H1 (cell line): ENCODE measurements around the gene FANK1. TPM values are rescaled to one million over a fixed set of nuclear protein-coding genes. Genes with fewer than 3 reads are reported as not detected.

Source experiments
- CTCF ChIA-PET: fragments of 300-600 bp; sonication (Branson Sonifier 250); formaldehyde crosslinking; loops from one replicate; lab custom pipeline; 2021; ENCODE audit not compliant: partially characterized antibody; lab: Charles Lee
- POLR2A ChIA-PET: fragments of 300-600 bp; sonication (Branson Sonifier 250); formaldehyde crosslinking; loops from one replicate; lab custom pipeline; 2021; ENCODE audit warnings: inconsistent platforms; ENCODE audit not compliant: partially characterized antibody; lab: Charles Lee
- DNase-seq, 2 experiments: peaks; one replicate each; pipeline versions ENCODE4 v3.0.0 to v3.0.0-alpha.2; 2010 to 2022; ENCODE audit warnings: low spot score in 2 of 2, low read depth in 1 of 2, mixed read lengths in 1 of 2
- FAIRE-seq: peaks from 2 replicates; lab custom pipeline; 2011; peaks lifted over from hg19 to GRCh38; lab: Jason Lieb, UNC
- H2AFZ ChIP-seq: 2 replicates; pipeline ENCODE4 v1.8.1; 2012; ENCODE audit warnings: low read length, inconsistent platforms
- H2AK5ac ChIP-seq: 2 replicates; pipeline ENCODE4 v1.6.1; 2013; ENCODE audit warnings: low read depth, low read length
- H2BK120ac ChIP-seq: replicated peaks from 2 replicates; pipeline ENCODE3; 2013; ENCODE audit warnings: low read depth, low read length, inconsistent platforms
- H2BK12ac ChIP-seq: 2 replicates; pipeline ENCODE4 v1.6.1; 2013; ENCODE audit warnings: low read depth, low read length
- H2BK15ac ChIP-seq: 2 replicates; pipeline ENCODE4 v1.6.1; 2013; ENCODE audit warnings: low read length
- H2BK20ac ChIP-seq: 2 replicates; pipeline ENCODE4 v1.6.1; 2013; ENCODE audit warnings: low read length
- H2BK5ac ChIP-seq: 2 replicates; pipeline ENCODE4 v1.6.1; 2013; ENCODE audit warnings: low read depth, low read length
- H3K14ac ChIP-seq: 2 replicates; pipeline ENCODE4 v1.6.1; 2013; ENCODE audit warnings: inconsistent platforms; ENCODE audit not compliant: insufficient read length
- H3K18ac ChIP-seq: 2 replicates; pipeline ENCODE4 v1.6.1; 2013; ENCODE audit warnings: low read length; ENCODE audit errors: extremely low read depth
- H3K23ac ChIP-seq: 2 replicates; pipeline ENCODE4 v1.6.1; 2013; ENCODE audit warnings: inconsistent platforms; ENCODE audit not compliant: insufficient read length
- H3K23me2 ChIP-seq: 2 replicates; pipeline ENCODE4 v1.6.1; 2013; ENCODE audit warnings: low read depth, low read length
- H3K27ac ChIP-seq: 2 replicates; pipeline ENCODE4 v1.6.1; 2011; ENCODE audit warnings: low read depth, low read length, inconsistent platforms
- H3K27me3 ChIP-seq, 4 experiments: replicated peaks in 1 of 4; 1 replicate in 1 of 4; 2 replicates in 3 of 4; pipeline versions ENCODE4 v1.6.1 to v1.8.1; 2011 to 2013; ENCODE audit warnings: low read length in 3 of 4, mild to moderate bottlenecking in 3 of 4, inconsistent platforms in 2 of 4, mixed read lengths in 2 of 4, moderate library complexity in 1 of 4; ENCODE audit not compliant: control insufficient read depth in 3 of 4, insufficient read depth in 3 of 4; ENCODE audit errors: extremely low read depth in 1 of 4
- H3K36me3 ChIP-seq, 4 experiments: 2 replicates each; pipeline versions ENCODE4 v1.6.1 to v1.8.1; 2011 to 2013; ENCODE audit warnings: mild to moderate bottlenecking in 4 of 4, low read length in 3 of 4, moderate library complexity in 2 of 4, control low read depth in 1 of 4, inconsistent platforms in 1 of 4; ENCODE audit not compliant: insufficient read depth in 4 of 4, control insufficient read depth in 2 of 4
- H3K4ac ChIP-seq: replicated peaks from 2 replicates; pipeline ENCODE3; 2013; ENCODE audit warnings: low read length, low read depth, mixed read lengths, inconsistent platforms; ENCODE audit not compliant: insufficient read length
- H3K4me1 ChIP-seq, 4 experiments: replicated peaks in 1 of 4; 1 replicate in 1 of 4; 2 replicates in 3 of 4; pipeline versions ENCODE4 v1.6.1 to v1.8.1; 2011 to 2013; ENCODE audit warnings: low read length in 3 of 4, inconsistent platforms in 2 of 4, mixed read lengths in 1 of 4; ENCODE audit not compliant: insufficient read depth in 4 of 4, control insufficient read depth in 3 of 4
- H3K4me2 ChIP-seq, 2 experiments: 2 replicates each; pipeline versions ENCODE4 v1.6.1 to v1.8.1; 2011 to 2013; ENCODE audit warnings: low read depth in 2 of 2, low read length in 2 of 2, control low read depth in 1 of 2, inconsistent platforms in 1 of 2, mild to moderate bottlenecking in 1 of 2; ENCODE audit not compliant: insufficient read depth in 1 of 2
- H3K4me3 ChIP-seq, 4 experiments: fragments of 200-600, 300-600 bp in 1 of 4; sonication (generic), shearing (Covaris generic), sonication (Bioruptor Twin) in 1 of 4; 2 replicates each; pipeline versions ENCODE4 v1.5.1 to v1.8.1; 2011 to 2016; ENCODE audit warnings: low read length in 4 of 4, low read depth in 3 of 4, control low read depth in 2 of 4, inconsistent platforms in 2 of 4, mild to moderate bottlenecking in 2 of 4, mixed read lengths in 1 of 4, moderate library complexity in 1 of 4; ENCODE audit not compliant: insufficient read depth in 2 of 4; ENCODE audit errors: extremely low read depth in 1 of 4
- H3K56ac ChIP-seq: replicated peaks from 2 replicates; pipeline ENCODE3; 2013; ENCODE audit warnings: low read depth, mild to moderate bottlenecking, mixed read lengths, low read length, inconsistent platforms; ENCODE audit not compliant: insufficient read length
- H3K79me1 ChIP-seq: 2 replicates; pipeline ENCODE4 v1.6.1; 2013; ENCODE audit warnings: low read depth, low read length, control low read depth
- H3K79me2 ChIP-seq, 2 experiments: 2 replicates each; pipeline versions ENCODE4 v1.6.1 to v1.8.1; 2012 to 2013; ENCODE audit warnings: low read length in 2 of 2, mild to moderate bottlenecking in 2 of 2, inconsistent platforms in 1 of 2; ENCODE audit not compliant: insufficient read depth in 2 of 2, control insufficient read depth in 1 of 2
- H3K9ac ChIP-seq, 4 experiments: replicated peaks in 1 of 4; 1 replicate in 1 of 4; 2 replicates in 3 of 4; pipeline versions ENCODE4 v1.6.1 to v1.8.1; 2011 to 2013; ENCODE audit warnings: low read depth in 3 of 4, low read length in 3 of 4, control low read depth in 2 of 4, mild to moderate bottlenecking in 2 of 4, moderate library complexity in 2 of 4, inconsistent platforms in 1 of 4; ENCODE audit errors: extremely low read depth in 1 of 4
- H3K9me3 ChIP-seq, 2 experiments: 2 replicates each; pipeline versions ENCODE4 v1.6.1 to v1.8.1; 2012 to 2013; ENCODE audit warnings: mild to moderate bottlenecking in 2 of 2, moderate library complexity in 2 of 2, control low read depth in 1 of 2, inconsistent platforms in 1 of 2, low read depth in 1 of 2, low read length in 1 of 2, mixed read lengths in 1 of 2; ENCODE audit not compliant: insufficient read depth in 2 of 2
- H4K20me1 ChIP-seq, 2 experiments: replicated peaks in 1 of 2; 2 replicates each; pipeline versions ENCODE3 to v1.8.1; 2011 to 2013; ENCODE audit warnings: inconsistent platforms in 2 of 2, low read length in 2 of 2, mild to moderate bottlenecking in 1 of 2; ENCODE audit not compliant: insufficient read depth in 2 of 2, control insufficient read depth in 1 of 2
- H4K5ac ChIP-seq: 2 replicates; pipeline ENCODE4 v1.6.1; 2013; ENCODE audit warnings: low read length, low read depth, mixed read lengths, inconsistent platforms; ENCODE audit not compliant: insufficient read length
- H4K8ac ChIP-seq: 2 replicates; pipeline ENCODE4 v1.8.0; 2013; ENCODE audit warnings: mild to moderate bottlenecking, moderate library complexity, low read length, inconsistent platforms; ENCODE audit not compliant: insufficient read depth; ENCODE audit errors: extremely low read depth
- H4K91ac ChIP-seq: replicated peaks from 2 replicates; pipeline ENCODE3; 2013; ENCODE audit warnings: low read length, mixed read lengths, inconsistent platforms; ENCODE audit not compliant: insufficient read length
- WGBS, 2 experiments: shearing (Covaris generic) in 1 of 2; methylation state at CpG; one replicate each; pipeline versions ENCODE4 v1.1.6 to v1.1.7; 2013 to 2015; ENCODE audit warnings: low lambda C conversion rate in 2 of 2, mixed read lengths in 2 of 2, inconsistent platforms in 1 of 2, low coverage in 1 of 2, missing lambda C conversion rate in 1 of 2; ENCODE audit not compliant: insufficient replicate concordance in 2 of 2, insufficient coverage in 1 of 2, insufficient read length in 1 of 2; ENCODE audit errors: extremely low coverage in 1 of 2, missing lambda C conversion rate in 1 of 2; 5-methylcytosine and 5-hydroxymethylcytosine counted together
- polyA plus RNA-seq, 7 experiments: library from polyadenylated mRNA; depleted of rRNA in 3 of 7; stranded (reverse) in 5 of 7; unstranded in 2 of 7; fragments of >200 nt in 5 of 7; fragments of 200-250 nt in 2 of 7; gene quantifications; 1 replicate in 5 of 7; 2 replicates in 1 of 7; 4 replicates in 1 of 7; pipeline versions ENCODE4 v1.2.1 to v1.2.3, GENCODE V29; 2011 to 2013; ENCODE audit warnings: missing spikeins in 2 of 7, mixed read lengths in 2 of 7
- total RNA-seq: library from RNA; stranded (reverse); fragmentation: NEBNext Ultra II Directional; extraction: Animal tissue kit (Norgen Biotek cat#: 25700); gene quantifications from 2 replicates; pipeline ENCODE4 v1.2.1, GENCODE V29; 2021
- TF ChIP-seq, protein P1 (sequence below), 3 experiments: IDR thresholded peaks; 1 replicate in 2 of 3; 2 replicates in 1 of 3; pipeline versions ENCODE4 v1.5.1 to v1.6.1; 2011; ENCODE audit warnings: low read length in 3 of 3, mild to moderate bottlenecking in 3 of 3, inconsistent platforms in 2 of 3, low read depth in 1 of 3, moderate library complexity in 1 of 3; ENCODE audit not compliant: insufficient read depth in 1 of 3; ENCODE audit errors: control extremely low read depth in 1 of 3

FANK1 gene
- total and polyA plus RNA-seq, 2 of the 8 experiments (the other 6 are each of a cell fraction or from before 2014, with no cell fraction given) = 1.2 TPM; not detected in 1

DNA sequence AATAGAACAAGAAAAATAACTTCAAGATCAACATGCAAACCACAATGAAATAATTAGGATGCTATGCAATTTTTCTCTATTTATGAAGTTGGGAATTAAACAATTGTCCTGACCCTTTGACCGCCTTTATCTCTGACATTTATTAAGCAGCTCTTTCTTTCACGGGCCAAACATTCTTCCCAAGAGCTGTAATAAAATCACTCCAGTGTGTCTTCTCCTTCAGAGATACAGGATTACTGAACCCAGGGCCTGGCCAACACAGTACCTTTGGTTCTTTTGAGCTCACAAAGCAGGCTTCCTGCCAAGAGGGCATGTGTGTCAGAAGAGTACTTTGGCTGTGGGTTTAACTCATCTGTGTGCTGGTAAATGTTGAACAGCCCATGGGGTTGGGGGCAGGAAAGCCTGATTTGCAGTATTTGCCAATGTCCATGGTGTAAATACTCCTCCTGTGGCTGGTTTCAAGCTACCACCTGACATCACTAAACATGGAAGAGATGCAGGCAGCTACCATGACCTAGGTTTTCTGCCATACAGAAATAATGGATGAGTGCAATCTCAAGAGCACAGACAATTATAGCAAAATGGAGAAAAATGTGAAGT, 121.7 kb downstream of the FANK1 start:
- 92% methylated on average over 2 of the region's 2 CpGs; no CpG with 5 or more reads in 1 of the 2 experiments for WGBS, 2 experiments
- TF ChIP-seq, protein P1, sequence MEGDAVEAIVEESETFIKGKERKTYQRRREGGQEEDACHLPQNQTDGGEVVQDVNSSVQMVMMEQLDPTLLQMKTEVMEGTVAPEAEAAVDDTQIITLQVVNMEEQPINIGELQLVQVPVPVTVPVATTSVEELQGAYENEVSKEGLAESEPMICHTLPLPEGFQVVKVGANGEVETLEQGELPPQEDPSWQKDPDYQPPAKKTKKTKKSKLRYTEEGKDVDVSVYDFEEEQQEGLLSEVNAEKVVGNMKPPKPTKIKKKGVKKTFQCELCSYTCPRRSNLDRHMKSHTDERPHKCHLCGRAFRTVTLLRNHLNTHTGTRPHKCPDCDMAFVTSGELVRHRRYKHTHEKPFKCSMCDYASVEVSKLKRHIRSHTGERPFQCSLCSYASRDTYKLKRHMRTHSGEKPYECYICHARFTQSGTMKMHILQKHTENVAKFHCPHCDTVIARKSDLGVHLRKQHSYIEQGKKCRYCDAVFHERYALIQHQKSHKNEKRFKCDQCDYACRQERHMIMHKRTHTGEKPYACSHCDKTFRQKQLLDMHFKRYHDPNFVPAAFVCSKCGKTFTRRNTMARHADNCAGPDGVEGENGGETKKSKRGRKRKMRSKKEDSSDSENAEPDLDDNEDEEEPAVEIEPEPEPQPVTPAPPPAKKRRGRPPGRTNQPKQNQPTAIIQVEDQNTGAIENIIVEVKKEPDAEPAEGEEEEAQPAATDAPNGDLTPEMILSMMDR (IDR thresholded peaks at IDR 0.05; ENCODE audit: control extremely low read depth in 1 of 3, insufficient read depth in 1 of 3, low read depth in 1 of 3, low read length in 3 of 3) = no peak

More for the DNA sequence above, 121.7 kb downstream of the FANK1 start:
- H2AFZ ChIP-seq = no peak overlapping the region
- no peaks in the 10 kb centered on the region for H3K9me3 ChIP-seq
- H3K9ac ChIP-seq = no peak overlapping the region
- no peak overlapping the region for H3K23ac ChIP-seq
- DNase-seq (no peak), FAIRE-seq (no peak)
- H3K36me3 ChIP-seq = no peaks in the 10 kb centered on the region
- H3K23me2 ChIP-seq = no peaks in the 10 kb centered on the region
- no peak overlapping the region for H3K14ac ChIP-seq
- CTCF ChIA-PET = interaction anchor here (0.6 to 1.6 kb wide), 4 partner anchors 11 to 1688 kb away, joined by 3 to 6 read pairs (median 4); no protein-coding TSS in a partner anchor
- H3K4me2 ChIP-seq = no peak overlapping the region
- H2BK5ac ChIP-seq = no peak overlapping the region
- H2BK120ac ChIP-seq = no peak overlapping the region
- H2BK20ac ChIP-seq = no peak overlapping the region
- H3K56ac ChIP-seq = no peak overlapping the region
- no peak overlapping the region for H3K4me3 ChIP-seq
- no peak overlapping the region for H4K8ac ChIP-seq
- no peaks in the 10 kb centered on the region for H4K20me1 ChIP-seq
- H3K79me2 ChIP-seq = no peaks in the 10 kb centered on the region
- no peaks in the 10 kb centered on the region; a peak in 1 of 7 replicates for H3K4me1 ChIP-seq
- no peaks in the 10 kb centered on the region for H3K79me1 ChIP-seq
- H3K27me3 ChIP-seq = no peaks in the 10 kb centered on the region
- no peak overlapping the region for H4K91ac ChIP-seq
- POLR2A ChIA-PET = no interaction called here
- H3K4ac ChIP-seq = no peak overlapping the region
- no peak overlapping the region for H2AK5ac ChIP-seq
- no peak overlapping the region for H2BK12ac ChIP-seq
- H3K27ac ChIP-seq = no peak overlapping the region
- no peak overlapping the region for H2BK15ac ChIP-seq
- no peak overlapping the region for H3K18ac ChIP-seq
- H4K5ac ChIP-seq = no peak overlapping the region
